GM15510 (cell line): ENCODE data around the gene SGPP1.

ENCODE experiments used
- POLR2A ChIP-seq: IDR thresholded peaks from 3 replicates; pipeline ENCODE4 v1.6.1; 2011; ENCODE audit warnings: borderline replicate concordance; ENCODE audit not compliant: insufficient read length; ENCODE audit errors: extremely low read depth

SGPP1 gene

DNA sequence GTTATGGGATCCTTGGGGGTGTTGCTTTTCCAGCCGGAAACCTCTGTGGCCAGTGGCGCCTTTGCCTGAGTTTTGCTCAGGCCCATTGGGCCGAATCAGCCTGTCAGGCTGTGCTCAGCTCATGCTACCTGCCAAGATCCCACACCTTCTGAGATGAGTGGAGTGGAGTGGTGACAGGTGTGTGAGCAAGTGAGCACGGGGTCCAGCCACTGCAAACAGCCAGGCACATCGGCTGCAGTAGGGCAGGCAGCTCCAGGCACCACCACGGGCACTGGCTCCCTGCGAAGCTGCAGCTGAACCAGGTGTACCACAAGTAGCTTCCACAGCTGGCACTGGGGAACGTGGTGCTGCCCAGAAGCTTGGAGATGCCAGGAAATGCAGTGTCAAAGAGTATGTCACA, 65.1 kb downstream of the SGPP1 start:
- TF ChIP-seq POLR2A: no peak

DNA sequence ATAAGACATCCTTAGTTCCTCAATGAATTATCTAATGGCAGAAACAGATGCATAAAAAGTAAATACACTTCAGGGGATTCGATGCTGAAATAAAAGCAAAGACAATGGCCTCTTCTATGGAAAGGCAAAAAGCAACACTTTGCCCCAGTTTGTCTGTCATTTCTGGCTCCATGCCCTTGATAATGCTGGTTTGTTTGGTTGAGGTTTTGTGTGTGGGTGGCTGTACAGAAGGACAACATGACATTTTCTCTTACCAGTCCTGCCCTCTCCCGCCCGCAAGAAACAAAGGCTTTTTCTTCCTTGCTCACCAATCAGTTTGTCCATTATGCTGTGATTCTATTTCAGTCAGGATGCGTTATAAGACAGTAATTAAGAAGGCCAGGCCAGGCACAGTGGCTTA, 68.1 kb downstream of the SGPP1 start:
- TF ChIP-seq POLR2A: no peak

DNA sequence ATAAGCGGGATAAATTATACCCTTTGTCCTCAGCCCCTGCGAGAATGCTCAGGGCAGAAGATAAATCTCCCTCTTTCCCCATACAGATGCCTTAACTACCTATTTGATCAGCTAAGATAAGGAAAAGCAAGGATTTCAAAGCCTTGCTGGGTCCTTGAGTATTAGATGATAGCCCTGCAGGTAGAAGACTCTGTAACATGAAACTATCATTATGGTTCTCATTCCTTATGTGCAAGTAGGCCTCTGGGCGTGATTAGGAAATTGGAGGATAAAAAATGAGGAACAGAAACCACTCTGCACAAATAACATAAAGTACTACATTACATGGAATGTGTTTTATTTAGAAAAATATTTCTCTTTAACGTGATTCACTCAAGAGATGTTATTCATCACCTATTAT, 71.7 kb downstream of the SGPP1 start:
- no peak for TF ChIP-seq POLR2A

- no peak for TF ChIP-seq POLR2A
Observed at GRCh38 chr14:63654936-63655335, 72.9 kb downstream of the SGPP1 start.

- no peak for TF ChIP-seq POLR2A
Observed at GRCh38 chr14:63654346-63654745, 73.5 kb downstream of the SGPP1 start.

DNA sequence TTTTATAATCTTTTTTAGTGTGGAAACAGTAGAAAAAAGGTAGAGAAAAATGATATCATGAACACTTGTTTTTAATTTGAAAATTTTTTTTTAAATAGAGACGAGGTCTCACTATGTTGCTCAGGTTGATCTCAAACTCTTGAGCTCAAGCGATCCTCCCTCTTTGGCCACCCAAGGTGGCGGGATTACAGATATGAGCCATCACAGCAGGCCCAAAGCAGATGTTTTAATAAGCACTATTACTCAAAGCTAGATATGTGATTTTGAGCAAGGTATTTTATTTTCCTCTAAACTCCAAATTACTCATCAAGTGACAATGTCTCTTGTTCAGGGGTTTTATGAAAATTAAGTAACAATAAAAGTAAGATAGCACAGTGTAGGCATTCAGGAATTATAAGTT, 75.5 kb downstream of the SGPP1 start:
- TF ChIP-seq POLR2A: no peak

DNA sequence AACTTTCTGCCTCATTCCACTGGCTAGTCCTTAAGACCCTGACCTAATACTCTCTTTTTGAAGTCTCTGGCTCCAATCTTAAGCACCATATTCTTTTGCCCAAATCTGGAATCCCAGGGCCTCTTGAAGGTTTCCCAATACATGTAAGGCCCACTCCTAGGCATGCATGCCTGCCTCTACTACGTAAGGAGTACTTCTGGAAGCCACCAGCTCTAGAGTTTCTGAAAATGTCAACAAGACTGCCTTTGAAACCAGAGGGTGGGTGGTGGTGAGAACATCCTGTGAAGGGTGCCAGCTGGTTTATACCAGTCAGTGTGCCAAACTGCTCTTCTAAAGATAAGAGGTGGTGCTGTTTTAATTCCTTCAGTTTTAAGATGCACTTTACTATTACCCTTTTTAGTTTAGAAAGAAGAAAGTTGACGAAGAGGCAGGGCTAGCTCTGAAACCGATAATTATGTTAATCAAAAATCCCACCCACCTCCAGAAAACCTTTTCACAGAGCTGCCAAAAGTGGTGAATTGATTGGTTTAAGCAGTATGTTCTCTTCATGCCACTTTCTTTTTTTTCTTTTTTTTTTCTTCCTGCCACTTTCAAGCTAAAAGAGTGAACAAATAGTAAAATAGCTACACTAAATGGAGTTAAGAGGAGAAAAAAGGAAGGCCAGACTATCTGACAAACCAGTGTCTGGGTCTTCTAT, 77.5 kb downstream of the SGPP1 start:
- TF ChIP-seq POLR2A: no peak

DNA sequence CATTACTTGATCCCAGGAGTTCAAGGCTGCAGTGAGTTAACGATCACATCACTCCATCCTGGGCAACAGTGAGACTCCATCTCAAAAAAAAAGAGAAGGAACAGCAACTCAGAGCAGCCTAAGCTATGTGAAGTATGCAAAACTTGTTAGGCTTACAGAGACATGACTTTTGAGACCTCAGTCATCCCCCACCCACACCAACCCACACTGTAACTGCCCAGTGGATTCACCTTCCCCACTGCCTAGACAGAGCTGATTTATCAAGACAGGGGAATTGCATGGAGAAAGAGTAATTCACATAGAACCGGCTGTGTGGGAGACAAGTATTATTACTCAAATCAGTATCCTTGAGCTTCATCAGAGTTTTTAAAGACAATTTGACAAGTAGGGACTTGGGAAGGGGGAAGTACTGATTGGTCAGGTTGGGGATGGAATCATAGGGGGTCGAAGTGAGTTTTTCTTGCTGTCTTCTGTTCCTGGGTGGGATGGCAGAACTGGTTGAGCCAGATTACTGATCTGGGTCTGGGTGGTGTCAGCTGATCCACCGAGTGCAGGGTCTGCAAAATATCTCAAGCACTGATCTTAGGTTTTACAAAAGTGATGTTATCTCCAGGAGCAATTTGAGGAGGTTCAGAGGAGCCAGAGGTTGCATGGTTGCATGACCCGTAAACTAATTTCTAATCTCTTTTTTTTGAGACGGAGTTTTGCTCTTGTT, 80.0 kb downstream of the SGPP1 start:
- TF ChIP-seq POLR2A: no peak

- TF ChIP-seq POLR2A: no peak
Observed at GRCh38 chr14:63644741-63645140, 83.1 kb downstream of the SGPP1 start.

DNA sequence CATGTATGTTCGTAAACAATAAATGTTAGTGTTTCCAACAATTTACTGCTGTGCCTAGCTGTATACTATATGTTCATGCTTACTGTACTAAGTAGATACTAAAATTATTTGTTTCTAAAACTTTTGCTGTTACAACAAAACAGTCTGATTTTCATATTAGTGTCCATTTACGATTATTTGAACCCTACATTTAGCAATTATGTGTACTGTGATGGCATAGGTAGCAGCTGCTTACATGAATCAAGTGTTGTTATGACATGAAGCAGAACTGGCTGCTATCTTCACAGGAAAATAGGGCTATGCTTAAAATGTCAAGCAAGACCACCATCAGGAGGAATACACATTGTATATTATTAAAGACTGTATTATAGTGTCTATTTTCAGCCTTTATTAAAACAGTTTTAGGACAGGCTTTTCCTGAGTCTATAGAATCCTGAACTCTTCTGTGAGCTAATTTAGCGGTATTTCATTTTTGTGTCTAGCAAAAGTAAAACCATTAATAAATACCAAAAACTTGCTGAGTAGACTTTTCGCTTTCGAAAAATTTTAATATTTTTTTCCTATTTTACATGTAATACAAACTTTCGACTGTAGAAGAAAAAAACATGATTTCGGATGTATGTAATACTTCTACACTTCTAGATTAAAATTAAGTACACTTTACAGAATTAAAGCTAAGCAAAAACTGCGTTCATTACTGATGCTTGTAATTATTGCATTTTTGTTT, 85.0 kb downstream of the SGPP1 start:
- TF ChIP-seq POLR2A: no peak

GRCh38 chr14:63642229-63642611, 85.6 kb downstream of the SGPP1 start:
- TF ChIP-seq POLR2A: no peak

DNA sequence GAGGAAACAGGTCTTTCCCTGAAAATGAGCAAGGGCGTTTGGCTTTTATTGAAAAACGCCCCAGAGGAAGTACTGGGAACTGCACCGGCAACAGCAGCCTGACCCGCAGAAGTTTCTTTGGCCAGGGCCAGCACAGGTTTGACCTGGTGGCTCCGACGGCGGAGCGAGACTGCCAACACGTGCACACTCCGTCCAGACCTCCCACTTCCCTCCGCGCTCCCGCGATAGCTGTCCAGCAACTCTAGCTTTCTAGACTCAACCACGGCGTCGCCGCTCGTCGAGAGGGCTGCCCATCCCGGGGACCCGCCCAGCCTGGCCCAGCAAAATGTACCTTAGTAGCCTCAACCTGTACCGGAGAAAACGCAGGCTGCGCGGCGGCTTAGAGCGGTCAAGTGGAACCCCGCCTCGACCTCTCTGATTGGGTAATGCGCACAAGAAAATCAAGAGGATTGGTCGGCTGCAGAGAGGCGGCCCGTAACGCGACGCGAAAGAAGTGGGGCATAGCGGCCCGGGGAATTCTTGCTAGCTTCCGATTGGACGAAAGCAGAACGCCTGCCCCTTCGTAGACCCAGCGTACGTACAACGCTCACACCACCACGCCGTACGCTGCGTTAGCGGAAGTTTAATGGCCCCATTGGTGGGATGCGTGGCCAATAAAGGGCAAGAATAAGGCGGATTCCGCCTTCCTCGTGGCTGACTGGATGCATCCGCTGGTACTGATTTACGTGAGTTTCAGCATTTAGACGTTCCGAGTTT, 86.2 kb downstream of the SGPP1 start, which contains the start of gene WDR89:
TSS of gene WDR89 (minus strand) at position 399 of the 756 bp plus-strand sequence. CDS start 41,929 bp downstream, outside the sequence.
- TF ChIP-seq POLR2A: peak; percentile 81

- no peak for TF ChIP-seq POLR2A
Observed at GRCh38 chr14:63638493-63638892, 89.4 kb downstream of the SGPP1 start.
